HG03354 (cell line): ENCODE data around the gene TRMT1.
"Not testable (repeated sequence)": the region's sequence is repeated elsewhere in the genome, so short reads cannot be mapped to it uniquely, and the experiment has no call there.

Source experiments
- ATAC-seq: cut with Tn5 transposase; IDR thresholded peaks from one replicate; pipeline ENCODE4 v1.9.1; 2021; ENCODE audit warnings: mild to moderate bottlenecking; ENCODE audit not compliant: unreplicated experiment, poor library complexity, severe bottlenecking

TRMT1 gene

DNA sequence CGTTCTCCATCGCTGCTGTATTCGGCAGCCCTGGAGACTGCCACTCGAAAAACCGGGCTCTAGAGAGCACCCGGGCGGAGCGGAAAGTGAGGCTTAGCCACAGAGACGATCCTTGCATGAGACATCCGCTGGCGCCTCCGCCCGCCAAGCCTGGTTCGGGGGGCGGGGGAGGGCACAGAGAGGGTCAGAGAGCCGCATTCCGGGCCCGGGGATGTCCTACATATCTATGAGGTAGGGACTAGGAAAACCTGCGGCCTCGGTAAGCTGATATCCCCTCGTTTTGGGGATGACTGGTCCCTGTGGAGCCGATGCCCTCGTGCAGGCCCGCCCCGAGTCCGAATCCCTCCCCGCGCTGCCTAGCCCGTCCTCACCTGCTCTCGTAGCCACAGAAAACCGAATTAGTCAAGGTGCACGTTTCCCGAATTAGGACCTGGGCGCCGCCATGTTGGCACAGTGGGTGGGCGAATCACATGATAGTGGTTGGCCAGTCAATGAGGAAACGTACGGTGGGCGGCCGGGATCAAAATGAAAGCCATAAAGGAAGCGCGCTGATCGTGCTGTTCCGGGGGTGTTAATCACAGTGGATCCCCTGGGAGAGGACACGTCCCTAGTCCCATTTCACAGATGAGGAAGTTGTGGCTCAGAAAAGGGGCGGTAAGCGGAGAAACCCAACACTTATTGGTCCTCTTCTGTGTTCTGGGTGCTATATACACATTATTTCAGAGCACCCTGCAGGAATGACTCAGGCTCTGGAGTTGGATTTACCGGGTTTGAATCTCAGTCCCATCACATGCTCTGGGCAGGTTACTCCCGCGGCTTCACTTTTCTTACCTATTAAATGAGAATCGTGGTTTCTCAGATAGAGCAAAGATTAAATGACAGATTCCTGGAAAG lies at the start of gene TRMT1:
TSS of gene TRMT1 (minus strand) at position 459 of the 894 bp plus-strand sequence. CDS start at position 118, 341 bp downstream.
- peak; percentile 59 for ATAC-seq

- ATAC-seq, result not testable (repeated sequence)
These were observed 49.6 kb upstream of the TRMT1 start for GRCh38 chr19:13166151-13166550.

GRCh38 chr19:13165162-13165997 lies 48.8 kb upstream of the TRMT1 start:
- no peak for ATAC-seq

GRCh38 chr19:13164343-13165161 lies 48.0 kb upstream of the TRMT1 start:
- ATAC-seq, result no peak

DNA sequence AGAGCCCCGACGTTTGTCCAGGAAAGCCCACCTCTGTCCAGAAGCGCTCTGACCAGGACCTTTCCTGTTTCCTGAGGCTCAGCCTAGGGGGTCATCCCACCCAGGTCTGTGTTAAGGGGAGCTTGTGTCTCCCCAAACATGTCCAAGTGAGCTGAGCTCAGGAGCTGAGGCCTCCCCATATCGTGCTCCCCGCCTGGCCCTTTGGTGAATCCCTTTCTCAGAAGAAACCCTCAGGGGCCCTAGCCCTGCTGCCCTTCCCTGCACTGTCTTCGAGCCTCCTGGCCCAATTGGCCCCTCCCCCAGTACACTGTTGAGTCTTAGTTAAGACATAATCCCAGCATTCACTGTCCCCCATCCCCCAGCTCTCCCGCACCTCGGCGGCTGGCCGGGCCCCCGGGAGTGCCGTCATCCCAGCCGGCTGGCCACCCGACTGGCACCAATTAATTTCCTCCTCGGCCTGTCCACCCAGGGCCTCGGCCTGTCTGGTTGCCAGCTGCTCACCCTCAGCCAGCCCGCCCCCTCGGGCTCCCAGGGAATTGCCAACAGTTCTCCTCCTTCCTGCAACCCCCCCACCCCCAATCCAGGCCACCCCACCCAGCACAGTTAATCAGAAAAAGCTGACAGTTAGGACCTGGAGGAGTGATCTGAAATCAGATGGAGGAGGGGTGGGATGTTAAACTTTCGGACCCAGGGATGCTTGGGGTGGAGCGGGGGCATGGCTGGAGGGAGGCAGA lies 47.2 kb upstream of the TRMT1 start:
- ATAC-seq, result peak; percentile 4

GRCh38 chr19:13162724-13163608 lies 46.4 kb upstream of the TRMT1 start:
- ATAC-seq, result peak; percentile 49

DNA sequence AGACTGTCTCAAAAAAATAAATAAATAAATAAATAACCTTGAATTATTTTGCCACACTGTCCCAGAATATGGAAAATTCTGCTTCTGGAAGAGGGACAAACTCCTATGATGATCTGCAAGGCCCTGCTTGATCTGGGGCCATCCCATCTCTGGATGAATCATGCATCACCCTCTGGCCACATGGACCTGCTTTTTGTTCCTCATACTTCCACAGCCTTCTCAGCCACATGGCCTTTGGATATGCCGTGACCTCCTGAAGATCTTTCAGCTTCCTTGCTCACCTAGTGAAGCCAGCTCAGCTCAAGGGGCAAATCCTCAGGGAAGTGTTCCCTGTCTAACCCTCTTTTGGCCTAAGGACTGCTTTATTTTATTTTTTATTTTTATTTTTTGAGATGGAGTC lies 44.0 kb upstream of the TRMT1 start:
- ATAC-seq, result no peak

DNA sequence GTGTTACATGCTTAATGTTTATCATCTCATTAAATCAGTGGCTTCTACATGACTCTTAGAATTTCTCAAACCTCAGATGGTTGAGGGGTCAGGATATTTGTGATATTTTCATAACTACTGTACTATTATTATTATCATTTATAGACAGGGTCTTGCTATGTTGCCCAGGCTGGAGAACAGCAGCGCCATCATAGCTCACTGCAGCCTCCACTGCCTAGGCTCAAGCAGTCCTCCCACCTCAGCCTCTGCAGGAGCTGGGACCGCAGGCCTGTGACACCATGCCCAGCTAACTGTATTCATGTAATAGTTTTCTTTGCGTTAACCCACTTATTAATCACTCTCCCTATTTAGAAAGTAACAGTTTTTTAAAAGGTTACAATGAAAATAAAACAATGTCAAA lies 43.2 kb upstream of the TRMT1 start:
- ATAC-seq, result no peak

DNA sequence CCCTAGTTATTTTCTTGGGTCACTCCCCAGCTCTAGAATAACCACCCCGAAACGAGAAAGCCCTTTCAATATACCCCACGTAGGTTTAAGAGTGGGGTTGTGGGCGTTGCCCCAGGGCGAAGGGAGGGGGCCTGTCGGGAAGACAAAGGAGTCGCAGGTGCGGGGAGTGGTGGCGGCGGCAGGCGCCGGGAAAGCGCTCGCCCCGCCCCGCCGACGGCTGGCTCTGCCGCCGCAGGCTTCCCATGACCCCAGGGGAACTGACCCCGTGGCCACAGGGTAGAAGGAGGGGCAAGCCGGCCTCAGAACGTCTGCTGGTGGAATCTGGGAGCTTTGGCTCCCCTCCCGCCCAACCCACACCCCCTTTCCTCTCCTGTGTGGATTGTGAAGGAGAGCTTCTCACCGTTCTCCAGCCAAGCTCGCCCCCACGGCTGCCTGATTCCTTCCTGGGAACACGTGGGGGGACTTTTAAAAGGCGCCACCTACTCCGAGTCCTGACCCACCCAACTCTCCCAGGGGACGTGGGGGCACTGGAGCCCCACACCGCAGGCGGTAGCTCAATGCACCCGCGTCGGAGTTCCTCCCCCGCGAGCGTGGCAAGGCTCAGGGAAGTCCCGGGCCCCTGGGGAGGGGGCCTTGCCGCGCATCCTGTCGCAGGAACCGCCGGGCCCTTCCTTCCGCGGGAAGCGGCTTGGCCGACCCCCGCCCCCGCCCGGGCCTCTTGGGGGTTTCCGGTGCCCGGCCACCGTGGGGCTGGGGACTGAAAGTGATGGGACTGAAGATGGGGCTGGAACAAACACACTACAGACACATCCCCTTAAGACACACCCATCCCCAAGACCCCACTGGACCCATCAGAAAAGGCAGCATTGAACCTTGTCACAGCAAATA lies 39.2 kb upstream of the TRMT1 start:
- ATAC-seq, result no peak

DNA sequence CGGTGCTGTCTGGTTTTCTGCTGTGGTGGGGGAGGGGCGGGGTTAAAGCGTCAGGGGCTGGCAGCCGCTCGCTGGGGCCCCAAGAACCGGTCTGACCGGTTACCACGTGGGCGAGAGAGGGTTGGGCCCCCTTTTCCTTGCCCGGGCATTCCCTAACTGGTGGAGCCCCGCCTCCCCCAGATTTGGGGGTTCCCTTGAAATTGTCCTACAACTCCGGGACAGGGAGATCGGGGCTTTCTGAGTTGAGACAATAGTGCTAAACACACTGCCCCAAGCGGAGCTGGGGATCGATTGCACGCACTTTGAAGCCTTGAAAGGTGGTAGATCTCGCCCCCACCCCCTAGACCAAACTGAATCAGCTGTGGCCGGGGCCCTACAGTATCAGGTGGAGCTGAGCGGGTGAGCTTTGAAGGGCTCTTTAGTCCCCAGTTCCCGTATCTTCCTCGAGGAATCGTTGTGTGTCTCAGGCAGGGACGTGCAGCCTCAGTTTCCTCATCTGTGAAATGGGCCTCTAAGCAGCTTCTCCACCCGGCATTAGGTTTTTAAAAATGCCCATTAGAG lies 38.5 kb upstream of the TRMT1 start:
- ATAC-seq, result no peak

DNA sequence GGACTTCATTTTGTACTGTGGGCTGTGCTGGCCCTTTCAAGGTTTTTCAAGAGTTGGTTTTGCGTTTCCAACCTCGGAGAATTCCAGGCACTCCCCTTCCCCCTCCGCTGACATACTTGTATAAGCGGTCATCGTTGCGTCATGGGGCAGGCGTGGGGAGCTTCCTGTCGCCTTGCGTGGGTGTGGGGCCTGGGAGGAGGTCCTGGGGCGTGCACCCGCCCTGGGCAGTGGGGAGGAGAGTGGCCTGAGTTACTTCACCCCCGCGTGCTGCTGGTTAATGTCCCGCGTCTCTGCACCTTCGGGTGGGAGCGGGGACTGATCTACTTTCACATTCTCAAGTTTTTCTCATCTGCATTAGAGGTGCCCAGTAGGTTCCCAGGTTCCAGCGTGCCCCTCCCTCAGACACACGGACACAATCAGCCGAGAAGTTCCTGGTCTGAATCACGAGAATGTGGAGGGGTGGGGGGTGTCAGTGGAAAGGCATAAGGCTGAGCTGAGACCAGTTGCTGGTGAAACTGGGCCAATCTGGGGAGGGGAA lies 37.8 kb upstream of the TRMT1 start:
- ATAC-seq, result no peak

GRCh38 chr19:13153569-13154240 lies 37.2 kb upstream of the TRMT1 start:
- no peak for ATAC-seq

GRCh38 chr19:13152974-13153568 lies 36.5 kb upstream of the TRMT1 start:
- ATAC-seq, result peak; percentile 25

DNA sequence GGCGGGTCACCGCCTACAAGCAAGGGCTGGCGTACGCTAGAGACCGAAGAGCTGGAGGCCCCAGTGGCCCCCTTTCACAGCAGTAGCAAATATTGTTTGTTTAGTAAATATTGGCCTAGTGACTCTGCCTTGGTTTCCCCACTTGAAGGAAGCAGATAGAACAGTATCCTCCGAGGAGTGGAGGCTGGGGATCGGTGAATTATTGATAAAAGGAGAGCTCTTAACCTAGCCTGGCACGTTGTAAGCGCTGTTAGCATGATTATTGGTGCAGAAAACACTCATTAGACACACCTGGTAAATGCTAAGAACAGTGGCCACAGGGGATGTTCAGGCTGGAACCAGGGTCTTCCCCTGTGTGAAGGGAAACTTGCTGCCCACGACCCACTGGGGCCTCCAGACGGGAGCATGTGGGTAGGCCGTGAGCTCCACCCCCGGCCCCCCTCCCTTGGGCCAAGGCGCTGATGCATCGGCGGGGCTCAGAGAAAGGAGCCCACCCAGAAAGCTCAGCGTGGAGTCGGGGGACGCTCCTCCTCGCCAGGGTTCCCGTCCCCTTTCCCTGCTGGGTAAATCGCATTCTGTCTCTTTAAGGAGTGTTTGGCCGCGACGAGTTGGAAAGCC lies 35.9 kb upstream of the TRMT1 start:
- ATAC-seq, result peak; percentile 8

DNA sequence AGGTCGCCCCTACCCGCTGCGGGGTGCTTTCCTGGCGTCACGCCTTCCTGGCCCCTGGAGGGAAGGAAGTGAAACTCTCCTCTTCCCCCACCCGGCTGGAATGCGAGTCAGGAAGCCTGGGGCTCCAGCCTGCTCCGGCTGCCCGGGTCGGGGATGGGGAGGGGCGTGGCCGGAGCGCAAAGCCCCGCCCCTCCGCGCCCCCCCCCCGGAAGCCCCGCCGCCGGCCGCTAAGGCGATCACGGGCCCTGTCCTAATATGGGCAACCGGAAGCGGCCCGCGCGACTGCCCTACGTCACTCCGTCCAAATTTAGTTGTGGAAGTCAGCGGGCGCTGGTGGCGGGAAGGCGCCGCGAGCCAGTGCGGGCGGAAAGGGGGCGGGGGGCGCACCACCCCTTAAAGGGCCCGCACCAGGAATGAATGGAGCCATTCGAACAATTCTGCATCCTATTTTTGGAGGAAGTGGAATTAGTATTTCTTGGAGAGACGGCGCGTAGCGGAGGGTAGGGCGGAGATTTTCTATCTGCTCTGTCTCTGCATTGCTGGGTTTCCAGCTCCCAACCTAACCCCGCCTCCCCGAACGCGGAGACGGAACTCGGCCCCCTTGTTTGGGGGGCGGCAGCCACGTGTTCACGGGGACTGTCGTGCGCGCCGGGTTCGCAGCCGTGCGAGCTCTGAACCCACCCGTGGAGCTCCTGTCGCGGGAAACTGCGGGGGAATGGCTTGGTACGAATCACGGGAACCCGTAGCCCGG lies 35.2 kb upstream of the TRMT1 start:
- ATAC-seq, result peak; percentile 42
